Smooth muscle cell (in vitro differentiated cells): ENCODE data around the gene SLC38A11. TPM values are rescaled to one million over a fixed set of nuclear protein-coding genes. Genes with fewer than 3 reads are reported as not detected.

Source experiments
- DNase-seq: peaks from one replicate; lab custom pipeline; 2025; ENCODE audit not compliant: unreplicated experiment; lab: John Stamatoyannopoulos, UW
- H2AFZ ChIP-seq: fragments of 200-600 bp; sonication (generic); 2 replicates; pipeline ENCODE4 v1.6.0; 2016; ENCODE audit warnings: antibody characterized with exemption, low read depth, mild to moderate bottlenecking
- H3F3A ChIP-seq: fragments of 200-600 bp; sonication (generic); 2 replicates; pipeline ENCODE4 v1.6.0; 2017; ENCODE audit warnings: antibody characterized with exemption, low read depth
- H3K27ac ChIP-seq: fragments of 200-600 bp; sonication (generic); 2 replicates; pipeline ENCODE4 v1.5.1; 2016; ENCODE audit warnings: low read depth, mild to moderate bottlenecking
- H3K27me3 ChIP-seq: fragments of 200-600 bp; sonication (generic); 2 replicates; pipeline ENCODE4 v1.6.1; 2016; ENCODE audit warnings: low read depth, mild to moderate bottlenecking
- H3K36me3 ChIP-seq: fragments of 200-600 bp; sonication (generic); 2 replicates; pipeline ENCODE4 v1.5.1; 2016; ENCODE audit warnings: low read depth
- H3K4me1 ChIP-seq: fragments of 200-600 bp; sonication (generic); 2 replicates; pipeline ENCODE4 v1.5.1; 2016; ENCODE audit warnings: low read depth
- H3K4me2 ChIP-seq: fragments of 200-600 bp; sonication (generic); 2 replicates; pipeline ENCODE4 v1.6.0; 2016; ENCODE audit warnings: mild to moderate bottlenecking
- H3K4me3 ChIP-seq: fragments of 200-600 bp; sonication (generic); 2 replicates; pipeline ENCODE4 v1.5.1; 2016; ENCODE audit warnings: mild to moderate bottlenecking
- H3K79me2 ChIP-seq: fragments of 200-600 bp; sonication (generic); 2 replicates; pipeline ENCODE4 v1.6.0; 2016; ENCODE audit warnings: low read depth, mild to moderate bottlenecking
- H3K9ac ChIP-seq: fragments of 200-600 bp; sonication (generic); 2 replicates; pipeline ENCODE4 v1.6.0; 2016; ENCODE audit warnings: low read depth
- H3K9me3 ChIP-seq: fragments of 200-600 bp; sonication (generic); replicated peaks from 2 replicates; pipeline ENCODE4 v1.5.1; 2016; ENCODE audit warnings: low read depth
- H4K20me1 ChIP-seq: fragments of 200-600 bp; sonication (generic); 2 replicates; pipeline ENCODE4 v1.6.0; 2016; ENCODE audit warnings: low read depth
- WGBS: methylation state at CpG from one replicate; pipeline ENCODE4 v1.1.7; 2016; ENCODE audit warnings: low lambda C conversion rate; 5-methylcytosine and 5-hydroxymethylcytosine counted together
- polyA plus RNA-seq: library from polyadenylated mRNA; unstranded; fragments of >200 nt; fragmentation: Nextera tagmentation; extraction: Ambion mirVana; gene quantifications from 2 replicates; pipeline ENCODE4 v1.2.1, GENCODE V29; 2016
- total RNA-seq: library from RNA; depleted of rRNA; stranded (reverse); fragments of >200 nt; gene quantifications from 2 replicates; pipeline ENCODE4 v1.2.3, GENCODE V29; 2014
- TF ChIP-seq, protein P1 (sequence below): fragments of 200-600 bp; sonication (generic); IDR thresholded peaks from 2 replicates; pipeline ENCODE4 v1.5.1; 2017; ENCODE audit warnings: borderline replicate concordance, mild to moderate bottlenecking, antibody characterized with exemption; ENCODE audit not compliant: insufficient read depth, poor library complexity, severe bottlenecking

Gene SLC38A11
- total and polyA plus RNA-seq, 2 experiments from 2014 or later, result not detected

DNA sequence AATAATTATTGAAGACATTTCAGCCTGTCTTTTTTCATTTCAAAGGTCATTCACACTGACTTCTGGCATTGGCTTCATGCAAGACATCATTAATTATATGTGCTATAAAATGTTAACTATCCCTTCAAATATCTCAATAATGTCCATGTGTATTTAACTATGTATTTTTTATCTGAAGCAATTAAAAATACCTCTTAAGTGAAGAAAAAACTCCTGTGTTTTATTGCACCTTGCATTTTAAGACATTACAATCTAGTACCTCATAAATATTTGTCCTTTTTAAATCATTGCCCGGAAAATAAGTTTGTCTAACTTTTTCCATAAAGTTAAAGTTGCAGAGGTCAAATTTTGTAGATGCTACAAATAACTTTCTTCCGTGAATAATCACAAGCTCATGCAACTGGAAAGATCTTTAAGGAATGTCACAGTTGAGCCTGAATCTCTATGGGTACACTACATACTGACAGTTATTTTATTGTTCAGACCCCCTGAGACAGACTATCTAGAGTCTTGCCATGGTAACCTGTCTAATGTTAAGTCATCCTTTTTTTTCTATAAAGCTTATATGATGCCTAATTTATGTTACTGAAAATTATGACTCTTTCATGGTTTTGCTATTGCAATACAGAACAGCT is 75.3 kb downstream of the SLC38A11 start:
- H3K4me3 ChIP-seq, result no peak overlapping the region
- no peaks in the 10 kb centered on the region for H3K36me3 ChIP-seq
- peaks cover 4% of the 10 kb centered on the region for H3K4me1 ChIP-seq
- H3K79me2 ChIP-seq, result no peaks in the 10 kb centered on the region
- DNase-seq, result no peak
- H3K27me3 ChIP-seq, result no peaks in the 10 kb centered on the region
- TF ChIP-seq, protein P1, sequence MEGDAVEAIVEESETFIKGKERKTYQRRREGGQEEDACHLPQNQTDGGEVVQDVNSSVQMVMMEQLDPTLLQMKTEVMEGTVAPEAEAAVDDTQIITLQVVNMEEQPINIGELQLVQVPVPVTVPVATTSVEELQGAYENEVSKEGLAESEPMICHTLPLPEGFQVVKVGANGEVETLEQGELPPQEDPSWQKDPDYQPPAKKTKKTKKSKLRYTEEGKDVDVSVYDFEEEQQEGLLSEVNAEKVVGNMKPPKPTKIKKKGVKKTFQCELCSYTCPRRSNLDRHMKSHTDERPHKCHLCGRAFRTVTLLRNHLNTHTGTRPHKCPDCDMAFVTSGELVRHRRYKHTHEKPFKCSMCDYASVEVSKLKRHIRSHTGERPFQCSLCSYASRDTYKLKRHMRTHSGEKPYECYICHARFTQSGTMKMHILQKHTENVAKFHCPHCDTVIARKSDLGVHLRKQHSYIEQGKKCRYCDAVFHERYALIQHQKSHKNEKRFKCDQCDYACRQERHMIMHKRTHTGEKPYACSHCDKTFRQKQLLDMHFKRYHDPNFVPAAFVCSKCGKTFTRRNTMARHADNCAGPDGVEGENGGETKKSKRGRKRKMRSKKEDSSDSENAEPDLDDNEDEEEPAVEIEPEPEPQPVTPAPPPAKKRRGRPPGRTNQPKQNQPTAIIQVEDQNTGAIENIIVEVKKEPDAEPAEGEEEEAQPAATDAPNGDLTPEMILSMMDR, result no peak
- H3K4me2 ChIP-seq, result no peak overlapping the region
- H3K27ac ChIP-seq, result no peak overlapping the region
- no peaks in the 10 kb centered on the region for H4K20me1 ChIP-seq
- no peak overlapping the region for H3K9ac ChIP-seq
- 72% methylated on average over 2 of the region's 2 CpGs for WGBS
- H3K9me3 ChIP-seq, result no peaks in the 10 kb centered on the region
- H3F3A ChIP-seq, result no peaks in the 10 kb centered on the region
- no peak overlapping the region for H2AFZ ChIP-seq

DNA sequence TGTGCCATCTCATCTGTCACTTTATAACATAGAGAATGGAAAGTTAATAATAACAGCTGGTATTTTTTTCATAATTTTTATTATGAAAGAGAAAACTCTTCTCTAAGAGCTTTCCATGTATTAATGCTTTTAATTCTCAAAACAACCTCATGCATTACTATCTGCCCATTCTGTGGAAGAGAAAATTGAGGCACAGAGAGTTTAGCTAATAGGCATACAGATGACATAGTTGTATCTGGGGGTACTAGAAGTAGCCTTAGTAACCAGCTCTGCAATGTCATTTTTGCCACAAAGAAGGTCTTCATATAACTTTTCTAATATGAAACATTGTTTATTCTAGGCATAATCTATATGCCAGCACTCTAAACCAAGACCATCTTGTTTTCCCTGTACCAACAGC is 77.4 kb downstream of the SLC38A11 start:
- no peak overlapping the region for H3K27ac ChIP-seq
- H3K9me3 ChIP-seq, result no peaks in the 10 kb centered on the region

GRCh38 chr2:164877169-164877568 is 78.2 kb downstream of the SLC38A11 start:
- Histone ChIP-seq H3K9me3 (no peaks in the 10 kb centered on the region), H3K4me1 (peaks cover 4% of the 10 kb centered on the region), H3K4me3 (no peak overlapping the region), H3K36me3 (no peaks in the 10 kb centered on the region), H3K27me3 (no peaks in the 10 kb centered on the region), H3K27ac (no peak overlapping the region), H3K4me2 (no peak overlapping the region), H2AFZ (no peak overlapping the region), H3K9ac (no peak overlapping the region), H3K79me2 (no peaks in the 10 kb centered on the region), H4K20me1 (no peaks in the 10 kb centered on the region), H3F3A (no peaks in the 10 kb centered on the region)
- WGBS, result 99% methylated on average over 4 of the region's 4 CpGs
- no peak for DNase-seq
- TF ChIP-seq, protein P1, result no peak

More for the DNA sequence above, 77.4 kb downstream of the SLC38A11 start:
- Histone ChIP-seq H3F3A (no peaks in the 10 kb centered on the region), H4K20me1 (no peaks in the 10 kb centered on the region), H3K4me2 (no peak overlapping the region), H2AFZ (no peak overlapping the region), H3K4me3 (no peak overlapping the region), H3K27me3 (no peaks in the 10 kb centered on the region), H3K9ac (no peak overlapping the region), H3K79me2 (no peaks in the 10 kb centered on the region), H3K4me1 (peaks cover 4% of the 10 kb centered on the region), H3K36me3 (no peaks in the 10 kb centered on the region)
- TF ChIP-seq, protein P1, result no peak
- DNase-seq, result no peak
